Neuronal stem cell (in vitro differentiated cells): Measurements from ENCODE around the gene LLPH.

ENCODE experiments used
- DNase-seq: peaks from one replicate; pipeline ENCODE4 v3.0.0-alpha.2; 2013; ENCODE audit warnings: low spot score
- H2AFZ ChIP-seq: one replicate; pipeline ENCODE4 v1.6.1; 2013; ENCODE audit warnings: mild to moderate bottlenecking, low read length, inconsistent platforms
- H2AK5ac ChIP-seq: 2 replicates; pipeline ENCODE4 v1.6.1; 2013; ENCODE audit warnings: low read depth, mild to moderate bottlenecking, inconsistent platforms, low read length, moderate library complexity, mixed read lengths
- H2BK120ac ChIP-seq: 2 replicates; pipeline ENCODE4 v1.6.1; 2013; ENCODE audit warnings: low read depth, mild to moderate bottlenecking, inconsistent platforms, low read length, moderate library complexity, mixed read lengths
- H2BK12ac ChIP-seq: one replicate; pipeline ENCODE4 v1.6.1; 2013; ENCODE audit warnings: low read length, inconsistent platforms
- H2BK15ac ChIP-seq: 2 replicates; pipeline ENCODE4 v1.6.1; 2013; ENCODE audit warnings: mild to moderate bottlenecking, low read length, inconsistent platforms, mixed read lengths
- H2BK5ac ChIP-seq: one replicate; pipeline ENCODE4 v1.6.1; 2013; ENCODE audit warnings: inconsistent platforms, mild to moderate bottlenecking, low read length, moderate library complexity
- H3K14ac ChIP-seq: one replicate; pipeline ENCODE4 v1.6.1; 2013; ENCODE audit warnings: low read length, inconsistent platforms
- H3K18ac ChIP-seq: 2 replicates; pipeline ENCODE4 v1.6.1; 2013; ENCODE audit warnings: low read length, inconsistent platforms
- H3K23ac ChIP-seq: 2 replicates; pipeline ENCODE4 v1.6.1; 2013; ENCODE audit warnings: low read depth, mild to moderate bottlenecking, mixed read lengths, low read length, inconsistent platforms; ENCODE audit not compliant: poor library complexity
- H3K27ac ChIP-seq: replicated peaks from 3 replicates; pipeline ENCODE4 v1.5.1; 2013; ENCODE audit warnings: low read length, inconsistent platforms
- H3K27me3 ChIP-seq, 3 experiments: 2 replicates each; pipeline ENCODE4 v1.6.1; 2013; ENCODE audit warnings: low read length in 3 of 3, mild to moderate bottlenecking in 2 of 3, inconsistent platforms in 1 of 3, low read depth in 1 of 3, mixed read lengths in 1 of 3, moderate library complexity in 1 of 3; ENCODE audit not compliant: control insufficient read depth in 3 of 3, insufficient read depth in 3 of 3
- H3K36me3 ChIP-seq, 2 donors: replicated peaks in 1 of 2; 2 replicates each; pipeline ENCODE4 v1.6.1; 2013; ENCODE audit warnings: low read length in 2 of 2; ENCODE audit not compliant: control insufficient read depth in 2 of 2, insufficient read depth in 2 of 2
- H3K4ac ChIP-seq: 2 replicates; pipeline ENCODE4 v1.6.1; 2013; ENCODE audit warnings: inconsistent platforms, mild to moderate bottlenecking, low read length, moderate library complexity
- H3K4me1 ChIP-seq, 2 donors: 1 replicate in 1 of 2; 2 replicates in 1 of 2; pipeline ENCODE4 v1.6.1; 2013; ENCODE audit warnings: low read length in 2 of 2, low read depth in 1 of 2; ENCODE audit not compliant: control insufficient read depth in 2 of 2, insufficient read depth in 1 of 2
- H3K4me2 ChIP-seq: one replicate; pipeline ENCODE4 v1.6.1; 2013; ENCODE audit warnings: mild to moderate bottlenecking, low read length, inconsistent platforms; ENCODE audit not compliant: insufficient read depth, poor library complexity, severe bottlenecking
- H3K4me3 ChIP-seq, 2 donors: 2 replicates each; pipeline ENCODE4 v1.5.1; 2013; ENCODE audit warnings: low read length in 2 of 2, mild to moderate bottlenecking in 2 of 2, inconsistent platforms in 1 of 2, moderate library complexity in 1 of 2
- H3K79me1 ChIP-seq: one replicate; pipeline ENCODE4 v1.6.1; 2013; ENCODE audit warnings: low read depth, mild to moderate bottlenecking, inconsistent platforms, low read length, moderate library complexity
- H3K9ac ChIP-seq: one replicate; pipeline ENCODE4 v1.6.1; 2013; ENCODE audit warnings: mild to moderate bottlenecking, low read depth, low read length, inconsistent platforms; ENCODE audit not compliant: poor library complexity
- H3K9me3 ChIP-seq, 2 donors: replicated peaks in 1 of 2; 2 replicates each; pipeline versions ENCODE3 to v1.6.1; 2013; ENCODE audit warnings: low read length in 2 of 2, mild to moderate bottlenecking in 2 of 2, inconsistent platforms in 1 of 2, low read depth in 1 of 2, mixed read lengths in 1 of 2, moderate library complexity in 1 of 2; ENCODE audit not compliant: control insufficient read depth in 2 of 2, insufficient read depth in 1 of 2
- H4K8ac ChIP-seq: one replicate; pipeline ENCODE4 v1.6.1; 2013; ENCODE audit warnings: low read depth, mild to moderate bottlenecking, inconsistent platforms, low read length, moderate library complexity
- H4K91ac ChIP-seq: one replicate; pipeline ENCODE4 v1.6.1; 2013; ENCODE audit warnings: low read length, low read depth, mild to moderate bottlenecking, inconsistent platforms; ENCODE audit not compliant: poor library complexity
- WGBS, 2 donors: extraction: QIAGEN DNeasy Blood & Tissue Kit; methylation state at CpG; one replicate each; pipeline ENCODE4 v1.1.7; 2013; ENCODE audit warnings: missing lambda C conversion rate in 2 of 2, mixed read lengths in 1 of 2; ENCODE audit not compliant: insufficient read length in 2 of 2, insufficient replicate concordance in 1 of 2; ENCODE audit errors: extremely low coverage in 2 of 2; 5-methylcytosine and 5-hydroxymethylcytosine counted together

LLPH gene

DNA sequence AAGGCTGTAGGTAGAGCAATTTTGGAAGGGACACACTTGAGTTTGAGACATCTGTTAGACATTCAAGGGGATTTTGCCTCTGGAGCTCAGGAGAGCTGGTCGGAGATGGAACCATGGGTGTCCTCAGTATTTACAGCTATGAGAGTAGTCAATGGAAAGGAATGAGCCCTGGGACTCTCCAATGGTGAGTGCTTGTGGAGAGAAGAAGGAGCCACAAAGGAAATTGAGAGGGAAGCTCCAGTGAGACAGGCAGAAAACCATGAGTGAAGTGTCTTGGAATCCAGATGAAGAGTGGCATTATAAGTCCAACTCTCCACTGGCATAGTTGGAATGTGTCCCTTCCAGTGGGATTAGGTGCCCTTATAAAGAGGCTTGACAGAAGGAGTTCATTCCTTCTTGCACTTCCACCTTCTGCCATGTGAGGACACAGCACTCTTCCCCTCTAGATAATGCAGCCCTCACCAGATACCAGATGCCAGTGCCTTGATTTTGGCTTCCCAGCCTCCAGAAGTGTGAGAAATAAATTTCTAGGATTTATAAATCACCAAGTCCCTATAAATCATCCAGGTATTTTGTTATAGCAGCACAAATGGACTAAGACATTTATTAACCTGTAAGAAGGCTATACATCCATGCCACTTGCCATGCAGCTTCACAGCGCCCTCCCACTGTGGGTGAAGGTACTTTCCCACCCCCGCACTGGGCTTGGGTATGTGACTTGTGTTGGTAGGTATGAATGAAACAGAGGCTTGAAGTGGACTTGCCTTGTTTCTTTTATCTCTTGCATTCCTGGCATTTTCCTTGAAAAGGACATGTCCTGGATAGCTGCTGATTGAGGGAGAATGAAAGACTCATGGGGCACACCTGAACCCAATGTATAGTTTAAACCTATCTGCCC is 27.3 kb downstream of the LLPH start:
- Histone ChIP-seq H2AK5ac (no peak overlapping the region), H3K9ac (no peak overlapping the region), H2BK5ac (no peak overlapping the region), H3K4ac (no peak overlapping the region), H3K9me3 (peaks cover 0 to 7% of the 10 kb centered on the region in 2 donors), H3K18ac (no peak overlapping the region), H2BK12ac (no peak overlapping the region), H2BK15ac (no peak overlapping the region), H3K4me2 (no peak overlapping the region), H3K14ac (no peak overlapping the region), H3K79me1 (no peaks in the 10 kb centered on the region), H3K27ac (no peak overlapping the region), H2BK120ac (no peak overlapping the region), H3K27me3 (peaks cover 0 to 4% (median 0%) of the 10 kb centered on the region in 3 experiments), H4K8ac (no peak overlapping the region), H3K23ac (no peak overlapping the region), H3K36me3 (no peaks in the 10 kb centered on the region), H3K4me3 (no peak overlapping the region), H3K4me1 (no peaks in the 10 kb centered on the region), H4K91ac (no peak overlapping the region), H2AFZ (no peak overlapping the region)
- WGBS, 2 donors = no CpG with 5 or more reads among the region's 3 CpGs
- no peak for DNase-seq

- Histone ChIP-seq H4K91ac (no peak overlapping the region), H3K4me3 (no peak overlapping the region), H3K4me1 (no peaks in the 10 kb centered on the region), H4K8ac (no peak overlapping the region), H2AK5ac (no peak overlapping the region), H2BK12ac (no peak overlapping the region), H2BK120ac (no peak overlapping the region), H3K23ac (no peak overlapping the region), H2BK15ac (no peak overlapping the region), H3K9ac (no peak overlapping the region), H3K9me3 (no peaks in the 10 kb centered on the region), H3K79me1 (no peaks in the 10 kb centered on the region), H3K36me3 (no peaks in the 10 kb centered on the region), H3K4ac (no peak overlapping the region), H3K27ac (no peak overlapping the region), H3K18ac (no peak overlapping the region), H3K4me2 (no peak overlapping the region), H3K14ac (no peak overlapping the region), H2AFZ (peak overlapping the region; percentile 8), H2BK5ac (no peak overlapping the region), H3K27me3 (no peaks in the 10 kb centered on the region)
- no peak for DNase-seq
- WGBS, 2 donors = no CpG with 5 or more reads among the region's 1 CpG
These were observed 37.8 kb downstream of the LLPH start for GRCh38 chr12:66092559-66093269.

DNA sequence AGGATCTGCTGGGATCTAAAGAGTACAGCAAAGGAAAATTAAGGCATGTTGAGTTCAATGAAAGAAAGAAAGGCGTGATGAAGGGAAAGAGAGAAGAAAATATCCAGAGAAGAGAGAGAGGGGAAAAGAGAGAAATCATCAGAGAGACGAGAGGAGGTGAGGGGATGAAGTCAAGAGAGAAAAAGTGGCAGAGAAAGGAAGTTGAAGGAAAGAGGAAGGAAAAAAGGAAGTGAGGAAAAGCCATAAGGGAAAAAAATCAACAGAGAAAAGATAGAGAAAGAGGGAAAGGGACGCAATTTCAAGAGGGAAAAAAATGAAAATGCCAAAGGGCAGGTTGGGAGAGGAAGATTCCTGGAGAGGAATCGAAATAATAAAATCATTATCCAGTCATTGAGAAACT is 40.4 kb downstream of the LLPH start:
- Histone ChIP-seq H3K23ac (no peak overlapping the region), H2BK5ac (no peak overlapping the region), H2BK120ac (no peak overlapping the region), H3K36me3 (no peaks in the 10 kb centered on the region), H3K9ac (no peak overlapping the region), H3K4me1 (no peaks in the 10 kb centered on the region), H3K14ac (no peak overlapping the region), H3K4ac (no peak overlapping the region), H3K4me3 (no peak overlapping the region), H3K4me2 (no peak overlapping the region), H2BK15ac (no peak overlapping the region), H4K91ac (no peak overlapping the region), H2AFZ (peak overlapping the region; percentile 9), H4K8ac (no peak overlapping the region), H3K27me3 (no peaks in the 10 kb centered on the region), H3K9me3 (no peaks in the 10 kb centered on the region), H3K18ac (no peak overlapping the region), H3K27ac (no peak overlapping the region), H3K79me1 (no peaks in the 10 kb centered on the region), H2AK5ac (no peak overlapping the region), H2BK12ac (no peak overlapping the region)
- DNase-seq = no peak
- WGBS, 2 donors = 100% methylated on average over 1 of the region's 4 CpGs

DNA sequence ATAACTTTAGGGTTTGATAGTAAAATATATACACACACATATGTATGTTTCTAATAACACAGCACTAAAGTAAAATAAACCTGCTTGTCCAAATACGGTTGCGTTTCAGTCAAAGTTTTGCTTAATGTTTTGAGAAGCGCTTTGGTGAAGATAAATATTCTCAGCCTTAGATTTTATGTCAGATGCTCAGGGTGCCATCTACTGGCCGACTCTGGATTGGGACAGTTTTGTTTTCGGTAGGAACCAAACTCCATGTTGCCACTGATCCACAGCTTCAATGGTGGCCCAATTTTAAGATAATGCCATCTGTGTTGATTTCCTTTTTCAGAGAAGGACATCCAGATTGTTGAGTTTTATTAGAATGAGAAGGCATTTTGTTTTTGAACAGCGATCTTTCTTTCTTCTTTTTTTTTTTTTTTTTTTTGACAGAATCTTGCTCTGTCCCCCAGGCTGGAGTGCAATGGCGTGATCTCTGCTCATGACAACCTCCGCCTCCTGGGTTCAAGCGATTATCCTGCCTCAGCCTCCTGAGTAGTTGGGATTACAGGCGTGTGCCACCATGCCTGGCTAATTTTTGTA is 43.1 kb downstream of the LLPH start:
- Histone ChIP-seq H3K4me3 (no peak overlapping the region), H3K23ac (no peak overlapping the region), H3K4me2 (no peak overlapping the region), H2AK5ac (no peak overlapping the region), H2BK15ac (no peak overlapping the region), H3K4me1 (no peaks in the 10 kb centered on the region), H3K9ac (no peak overlapping the region), H3K9me3 (peaks cover 0 to 7% of the 10 kb centered on the region in 2 donors), H2AFZ (no peak overlapping the region), H2BK5ac (no peak overlapping the region), H2BK120ac (no peak overlapping the region), H3K18ac (no peak overlapping the region), H2BK12ac (no peak overlapping the region), H4K8ac (no peak overlapping the region), H3K79me1 (no peaks in the 10 kb centered on the region), H3K27me3 (no peaks in the 10 kb centered on the region), H3K14ac (no peak overlapping the region), H3K27ac (no peak overlapping the region), H4K91ac (no peak overlapping the region), H3K4ac (no peak overlapping the region), H3K36me3 (no peaks in the 10 kb centered on the region)
- peak; percentile 46 for DNase-seq
- WGBS, 2 donors = no CpG with 5 or more reads among the region's 10 CpGs
